ENCODE measurements around the gene CHST11. TPM values are rescaled to one million over a fixed set of nuclear protein-coding genes. Genes with fewer than 3 reads are reported as not detected.

The CHST11 gene
- total and polyA plus RNA-seq, 9 donors: 4.0 to 39.9 (median 20.1) TPM

- WGBS, 3 donors: 93 to 95% (median 94%) methylated on average over 9 of the region's 9 CpGs
- intact Hi-C loops (cut with DNase I): no loop called here
- DNase-seq: no peak
- H3K4me3 ChIP-seq: no peak overlapping the region
- no peaks in the 10 kb centered on the region for H3K36me3 ChIP-seq
- H3K9me3 ChIP-seq: no peaks in the 10 kb centered on the region
- no peak for TF ChIP-seq POLR2A (IDR thresholded peaks at IDR 0.05)
- peaks cover 5% of the 10 kb centered on the region for H3K4me1 ChIP-seq (ENCODE audit: insufficient read depth)
- H3K27me3 ChIP-seq: no peaks in the 10 kb centered on the region
- H3K27ac ChIP-seq: no peak overlapping the region
Observed at GRCh38 chr12:104707794-104708558, 251.2 kb downstream of the CHST11 start.

DNA sequence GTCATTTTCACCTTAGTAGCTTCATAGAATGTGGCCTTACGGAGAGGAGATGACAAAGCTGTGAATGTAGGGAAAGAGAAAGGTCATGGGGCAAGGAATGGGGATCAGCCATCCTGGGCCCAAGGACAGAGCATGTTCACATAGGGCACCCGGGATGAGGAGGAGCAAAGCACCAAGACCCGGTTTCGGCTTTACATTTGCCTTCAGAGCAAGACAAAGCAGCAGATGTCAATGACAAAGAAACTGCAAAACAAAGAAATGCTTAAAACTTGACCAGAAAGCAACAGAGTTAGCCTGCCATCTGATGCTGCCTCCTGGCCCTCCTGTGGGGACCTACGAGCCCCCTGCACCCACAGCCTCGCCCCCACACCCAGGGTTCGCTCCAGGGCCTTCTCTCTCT lies 252.1 kb downstream of the CHST11 start:
- DNase-seq: no peak
- no peak for TF ChIP-seq EP300 (IDR thresholded peaks at IDR 0.05)
- TF ChIP-seq, protein P1, sequence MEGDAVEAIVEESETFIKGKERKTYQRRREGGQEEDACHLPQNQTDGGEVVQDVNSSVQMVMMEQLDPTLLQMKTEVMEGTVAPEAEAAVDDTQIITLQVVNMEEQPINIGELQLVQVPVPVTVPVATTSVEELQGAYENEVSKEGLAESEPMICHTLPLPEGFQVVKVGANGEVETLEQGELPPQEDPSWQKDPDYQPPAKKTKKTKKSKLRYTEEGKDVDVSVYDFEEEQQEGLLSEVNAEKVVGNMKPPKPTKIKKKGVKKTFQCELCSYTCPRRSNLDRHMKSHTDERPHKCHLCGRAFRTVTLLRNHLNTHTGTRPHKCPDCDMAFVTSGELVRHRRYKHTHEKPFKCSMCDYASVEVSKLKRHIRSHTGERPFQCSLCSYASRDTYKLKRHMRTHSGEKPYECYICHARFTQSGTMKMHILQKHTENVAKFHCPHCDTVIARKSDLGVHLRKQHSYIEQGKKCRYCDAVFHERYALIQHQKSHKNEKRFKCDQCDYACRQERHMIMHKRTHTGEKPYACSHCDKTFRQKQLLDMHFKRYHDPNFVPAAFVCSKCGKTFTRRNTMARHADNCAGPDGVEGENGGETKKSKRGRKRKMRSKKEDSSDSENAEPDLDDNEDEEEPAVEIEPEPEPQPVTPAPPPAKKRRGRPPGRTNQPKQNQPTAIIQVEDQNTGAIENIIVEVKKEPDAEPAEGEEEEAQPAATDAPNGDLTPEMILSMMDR (IDR thresholded peaks at IDR 0.05): no peak
- no peak for TF ChIP-seq POLR2A (IDR thresholded peaks at IDR 0.05)
- Histone ChIP-seq H3K9me3 (no peaks in the 10 kb centered on the region), H3K36me3 (no peaks in the 10 kb centered on the region), H3K4me1 (ENCODE audit: insufficient read depth) (peaks cover 5% of the 10 kb centered on the region), H3K27me3 (no peaks in the 10 kb centered on the region), H3K4me3 (no peak overlapping the region), H3K27ac (no peak overlapping the region)
- intact Hi-C loops (cut with DNase I): no loop called here
- WGBS, 3 donors: 94 to 98% (median 95%) methylated on average over 7 of the region's 7 CpGs

DNA sequence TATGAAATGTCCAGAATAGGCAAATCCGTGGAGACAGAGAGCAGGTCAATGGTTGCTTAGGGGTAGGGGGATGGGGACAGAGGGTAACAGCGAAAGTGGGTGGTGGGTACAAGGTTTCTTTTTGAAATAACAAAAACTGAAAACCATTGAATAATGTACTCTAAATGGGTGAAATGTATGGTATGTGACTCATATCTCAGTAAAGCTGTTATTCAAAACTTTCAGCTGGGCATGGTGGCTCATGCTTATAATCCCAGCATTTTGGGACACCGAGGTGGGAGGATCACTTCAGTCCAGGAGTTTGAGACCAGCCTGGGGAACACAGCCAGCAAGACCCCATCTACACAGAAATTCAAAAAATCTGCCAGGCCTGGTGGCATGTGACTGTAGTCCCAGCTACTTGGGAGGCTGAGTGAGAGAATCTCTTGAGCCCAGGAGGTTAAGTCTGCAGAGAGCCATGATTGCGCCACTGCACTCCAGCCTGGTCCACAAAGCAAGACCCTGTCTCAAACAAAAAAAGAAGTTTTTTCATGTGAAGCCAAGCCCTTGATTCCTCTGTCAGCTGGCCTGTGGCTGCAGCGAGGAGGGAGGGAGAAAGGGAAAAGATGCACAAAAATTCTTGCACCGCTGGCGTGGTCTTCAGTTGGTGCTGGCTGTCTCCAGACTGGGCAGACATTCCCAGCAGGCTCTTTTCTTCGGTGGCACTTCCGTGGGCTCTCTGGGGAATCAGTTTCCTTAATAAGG lies 253.1 kb downstream of the CHST11 start:
- Histone ChIP-seq H3K36me3 (no peaks in the 10 kb centered on the region), H3K4me1 (ENCODE audit: insufficient read depth) (peaks cover 5% of the 10 kb centered on the region), H3K9me3 (no peaks in the 10 kb centered on the region), H3K4me3 (no peak overlapping the region), H3K27me3 (no peaks in the 10 kb centered on the region), H3K27ac (no peak overlapping the region)
- DNase-seq: no peak
- WGBS, 3 donors: 96 to 97% (median 97%) methylated on average over 9 of the region's 9 CpGs
- intact Hi-C loops (cut with DNase I): no loop called here
- TF ChIP-seq, protein P1 (IDR thresholded peaks at IDR 0.05): no peak
- no peak for TF ChIP-seq EP300 (IDR thresholded peaks at IDR 0.05)
- no peak for TF ChIP-seq POLR2A (IDR thresholded peaks at IDR 0.05)

DNA sequence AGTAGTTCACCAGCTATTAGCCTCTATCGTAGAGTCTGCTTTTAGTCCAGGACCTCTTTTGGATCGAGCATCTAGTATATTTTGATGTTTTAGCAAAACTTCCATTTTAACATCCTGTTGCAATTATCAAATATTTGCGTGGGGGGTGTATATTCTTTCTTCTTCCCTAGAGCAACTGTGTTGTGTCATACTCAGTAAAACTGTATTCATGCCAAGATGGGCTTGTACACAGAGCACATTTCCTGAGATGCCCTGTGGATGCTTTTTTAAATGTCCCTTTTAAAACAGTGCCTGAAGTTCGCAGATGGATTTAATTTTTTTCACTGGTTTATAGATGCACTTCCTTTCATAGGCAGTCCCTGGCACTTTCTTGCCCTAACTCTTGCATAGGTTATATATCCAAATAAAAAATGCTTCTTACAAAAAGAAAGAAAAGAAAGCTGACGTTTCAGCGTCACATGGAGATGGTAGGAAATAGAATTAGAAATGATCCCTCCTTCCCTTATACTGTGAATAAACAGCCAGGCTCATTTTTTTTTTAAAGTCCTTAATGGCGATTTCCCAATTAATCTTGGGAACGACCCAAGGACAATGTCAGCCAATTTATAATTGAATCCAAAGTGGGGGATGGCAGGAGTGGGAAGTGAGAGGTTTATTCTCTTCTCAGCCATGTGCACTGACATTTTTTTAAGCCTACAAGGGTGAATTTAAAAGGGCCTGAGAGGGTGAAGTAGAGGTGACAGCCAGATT lies 254.4 kb downstream of the CHST11 start:
- TF ChIP-seq, protein P1 (IDR thresholded peaks at IDR 0.05): no peak
- TF ChIP-seq EP300 (IDR thresholded peaks at IDR 0.05): no peak
- no peak for TF ChIP-seq POLR2A (IDR thresholded peaks at IDR 0.05)
- Histone ChIP-seq H3K27ac (no peak overlapping the region), H3K4me1 (ENCODE audit: insufficient read depth) (peaks cover 5% of the 10 kb centered on the region), H3K4me3 (no peak overlapping the region), H3K36me3 (no peaks in the 10 kb centered on the region), H3K9me3 (no peaks in the 10 kb centered on the region), H3K27me3 (no peaks in the 10 kb centered on the region)
- intact Hi-C loops (cut with DNase I): no loop called here
- DNase-seq: no peak
- 5 to 7% (median 5%) methylated on average over 8 of the region's 8 CpGs for WGBS, 3 donors

Data from ovary (tissue), 9 donors.